ENCODE measurements around the gene MALSU1.

Gene MALSU1

DNA sequence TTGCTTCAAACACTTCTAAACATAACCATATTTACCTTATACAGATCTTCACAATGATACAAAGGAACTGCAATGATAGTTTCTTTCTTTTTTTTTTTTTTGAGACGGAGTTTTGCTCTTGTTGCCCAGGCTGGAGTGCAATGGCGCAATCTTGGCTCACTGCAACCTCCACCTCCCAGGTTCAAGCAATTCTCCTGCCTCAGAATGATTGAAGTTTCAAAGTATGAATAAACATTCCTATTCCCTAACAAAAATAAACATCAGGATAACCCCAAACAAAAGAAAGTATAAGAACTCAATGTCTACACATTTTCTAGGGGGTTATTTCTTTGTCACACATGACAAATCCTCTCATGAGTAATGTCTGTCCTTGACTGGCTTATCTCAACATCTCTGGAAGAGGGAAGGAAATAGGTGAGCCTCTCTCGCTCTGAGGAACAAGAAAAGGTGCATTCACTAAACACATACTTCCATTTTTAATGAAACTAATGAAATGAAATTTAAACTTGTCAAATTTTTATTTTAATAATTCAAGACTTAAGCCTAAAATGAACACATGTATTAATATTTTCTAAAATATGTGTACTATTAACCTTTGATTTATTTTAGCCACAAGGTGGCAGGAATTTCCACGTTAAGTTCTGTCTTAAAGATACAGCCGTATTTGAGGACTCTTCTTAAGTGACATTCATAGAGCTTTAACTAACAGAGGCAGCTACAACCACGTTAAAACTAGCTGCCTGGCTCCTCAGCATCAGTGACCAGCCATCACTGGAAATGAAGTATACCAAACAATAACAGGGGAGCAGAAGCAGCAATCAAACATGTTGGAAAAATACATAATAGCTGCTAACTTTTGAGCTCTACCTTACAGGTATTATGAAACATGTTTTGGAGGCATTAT, 58.3 kb downstream of the MALSU1 start:
- Histone ChIP-seq H3K27ac (ENCODE audit: poor library complexity, severe bottlenecking) (peak overlapping the region; percentile 76), H3K9me3 (ENCODE audit: severe bottlenecking) (no peaks in the 10 kb centered on the region), H3K27me3 (ENCODE audit: insufficient read depth, poor library complexity, severe bottlenecking) (no peaks in the 10 kb centered on the region), H3K4me3 (ENCODE audit: severe bottlenecking) (no peak overlapping the region), H3K36me3 (ENCODE audit: low read depth) (peaks cover 34% of the 10 kb centered on the region), H3K4me1 (ENCODE audit: insufficient read depth, poor library complexity, severe bottlenecking) (peaks cover 17% of the 10 kb centered on the region)
- TF ChIP-seq, protein P1, sequence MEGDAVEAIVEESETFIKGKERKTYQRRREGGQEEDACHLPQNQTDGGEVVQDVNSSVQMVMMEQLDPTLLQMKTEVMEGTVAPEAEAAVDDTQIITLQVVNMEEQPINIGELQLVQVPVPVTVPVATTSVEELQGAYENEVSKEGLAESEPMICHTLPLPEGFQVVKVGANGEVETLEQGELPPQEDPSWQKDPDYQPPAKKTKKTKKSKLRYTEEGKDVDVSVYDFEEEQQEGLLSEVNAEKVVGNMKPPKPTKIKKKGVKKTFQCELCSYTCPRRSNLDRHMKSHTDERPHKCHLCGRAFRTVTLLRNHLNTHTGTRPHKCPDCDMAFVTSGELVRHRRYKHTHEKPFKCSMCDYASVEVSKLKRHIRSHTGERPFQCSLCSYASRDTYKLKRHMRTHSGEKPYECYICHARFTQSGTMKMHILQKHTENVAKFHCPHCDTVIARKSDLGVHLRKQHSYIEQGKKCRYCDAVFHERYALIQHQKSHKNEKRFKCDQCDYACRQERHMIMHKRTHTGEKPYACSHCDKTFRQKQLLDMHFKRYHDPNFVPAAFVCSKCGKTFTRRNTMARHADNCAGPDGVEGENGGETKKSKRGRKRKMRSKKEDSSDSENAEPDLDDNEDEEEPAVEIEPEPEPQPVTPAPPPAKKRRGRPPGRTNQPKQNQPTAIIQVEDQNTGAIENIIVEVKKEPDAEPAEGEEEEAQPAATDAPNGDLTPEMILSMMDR (IDR thresholded peaks at IDR 0.05; ENCODE audit: poor library complexity, severe bottlenecking) = peak; percentile 78
- no peak for DNase-seq (ENCODE audit: low spot score)
- peak; percentile 92 for ATAC-seq (ENCODE audit: low read depth)

- Histone ChIP-seq H3K9me3 (ENCODE audit: severe bottlenecking) (no peaks in the 10 kb centered on the region), H3K4me1 (ENCODE audit: insufficient read depth, poor library complexity, severe bottlenecking) (peaks cover 17% of the 10 kb centered on the region), H3K27ac (ENCODE audit: poor library complexity, severe bottlenecking) (peak overlapping the region; percentile 76), H3K36me3 (ENCODE audit: low read depth) (peaks cover 42% of the 10 kb centered on the region), H3K27me3 (ENCODE audit: insufficient read depth, poor library complexity, severe bottlenecking) (no peaks in the 10 kb centered on the region), H3K4me3 (ENCODE audit: severe bottlenecking) (no peak overlapping the region)
- TF ChIP-seq, protein P1 (IDR thresholded peaks at IDR 0.05; ENCODE audit: poor library complexity, severe bottlenecking) = no peak
- DNase-seq (ENCODE audit: low spot score) (no peak), ATAC-seq (ENCODE audit: low read depth) (no peak)
Observed at GRCh38 chr7:23358152-23358674, 59.1 kb downstream of the MALSU1 start.
